Hematopoietic multipotent progenitor cell treated with erythropoietin and hydrocortisone succinate and interleukin-3 and kit ligand, for 8 days (in vitro differentiated cells): Measurements from ENCODE around the gene GALNT9.
"Not testable (repeated sequence)": the region's sequence is repeated elsewhere in the genome, so short reads cannot be mapped to it uniquely, and the experiment has no call there.

Experiments
- DNase-seq: peaks from one replicate; pipeline ENCODE4 v3.0.0-alpha.2; 2015

The GALNT9 gene

DNA sequence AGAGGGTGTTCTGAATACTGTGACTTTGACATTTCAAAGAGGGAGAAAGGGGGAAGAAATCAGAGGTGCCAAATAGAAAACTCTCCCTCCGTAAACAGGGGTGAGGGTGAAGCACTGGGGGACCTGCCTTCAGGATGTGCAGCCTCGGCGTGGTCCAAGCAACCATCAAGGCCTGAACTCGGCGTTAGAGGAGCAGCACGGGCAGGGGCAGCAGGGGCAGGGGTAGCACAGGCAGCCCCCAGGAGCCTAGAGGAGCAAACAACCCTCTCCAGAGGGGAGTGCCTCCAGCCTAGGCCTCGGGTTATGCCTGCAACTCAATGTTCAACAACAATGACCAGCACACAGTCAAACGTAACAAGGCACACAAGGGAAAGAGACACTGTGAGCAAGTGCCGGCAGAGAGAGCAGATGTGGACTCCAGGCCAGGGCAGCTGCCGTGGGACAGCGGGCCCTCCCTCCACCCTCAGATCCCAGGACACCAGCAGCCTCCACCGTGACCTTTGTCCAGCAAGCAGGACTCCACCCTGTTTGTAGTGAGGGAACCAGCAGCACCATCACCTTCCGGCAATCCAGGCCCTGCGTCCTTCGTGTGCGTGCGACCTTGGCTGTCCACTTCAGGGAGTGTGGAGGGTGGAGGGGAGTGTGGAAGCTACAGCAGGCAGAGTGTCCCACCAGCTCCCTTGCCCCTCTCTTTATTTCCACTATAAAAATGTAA lies 18.0 kb downstream of the GALNT9 start:
- DNase-seq = no peak

GRCh38 chr12:132310181-132311040 lies 19.0 kb downstream of the GALNT9 start:
- no peak for DNase-seq

GRCh38 chr12:132309596-132310086 lies 19.7 kb downstream of the GALNT9 start:
- DNase-seq = no peak

- DNase-seq = no peak
Observed at GRCh38 chr12:132308853-132309595, 20.4 kb downstream of the GALNT9 start.

GRCh38 chr12:132307976-132308852 lies 21.2 kb downstream of the GALNT9 start:
- no peak for DNase-seq

DNA sequence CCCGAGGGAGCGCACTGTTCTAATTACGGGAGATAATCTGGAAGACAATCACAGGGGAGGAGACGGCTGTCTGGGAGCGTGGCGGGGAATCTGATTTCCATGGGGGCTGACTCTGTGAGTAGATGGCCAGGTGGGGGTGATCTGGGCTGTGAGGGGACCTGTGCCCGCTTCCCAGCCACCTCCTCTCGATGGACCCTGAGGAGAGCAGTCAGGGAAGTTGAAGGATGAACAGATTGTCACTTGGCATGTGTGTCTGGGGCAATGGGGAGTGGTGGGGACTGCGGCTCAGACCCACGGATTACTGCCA lies 22.6 kb downstream of the GALNT9 start:
- no peak for DNase-seq

- no peak for DNase-seq
Observed at GRCh38 chr12:132305991-132306884, 23.2 kb downstream of the GALNT9 start.

DNA sequence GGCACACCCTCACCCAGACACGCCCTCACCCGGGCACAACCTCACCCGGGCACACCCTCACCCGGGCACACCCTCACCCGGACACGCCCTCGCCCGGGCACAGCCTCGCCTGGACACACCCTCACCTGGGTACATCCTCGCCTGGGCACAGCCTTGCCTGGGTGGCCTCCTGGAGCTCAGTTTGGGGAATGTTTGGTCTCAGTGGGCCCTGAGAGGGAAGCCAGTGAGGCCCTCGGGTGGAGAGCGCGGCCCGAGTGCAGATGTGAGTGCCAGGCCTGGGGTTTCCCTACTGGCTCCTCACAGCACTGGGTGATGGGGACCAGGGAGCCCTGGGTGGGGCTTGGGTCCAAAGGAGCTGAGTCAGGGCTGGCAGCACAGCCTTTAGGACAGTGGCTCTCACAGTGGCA lies 23.8 kb downstream of the GALNT9 start:
- no peak for DNase-seq

DNA sequence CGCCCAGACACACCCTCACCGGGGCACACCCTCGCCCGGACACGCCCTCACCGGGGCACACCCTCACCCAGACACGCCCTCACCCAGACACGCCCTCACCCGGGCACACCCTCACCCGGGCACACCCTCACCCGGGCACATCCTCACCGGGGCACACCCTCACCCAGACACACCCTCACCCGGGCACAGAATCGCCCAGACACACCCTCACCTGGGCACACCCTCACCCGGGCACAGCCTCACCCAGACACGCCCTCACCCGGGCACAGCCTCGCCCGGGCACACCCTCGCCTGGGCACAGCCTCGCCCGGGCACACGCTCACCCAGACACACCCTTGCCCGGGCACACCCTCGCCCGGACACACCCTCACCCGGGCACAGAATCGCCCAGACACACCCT lies 24.5 kb downstream of the GALNT9 start:
- not testable (repeated sequence) for DNase-seq

DNA sequence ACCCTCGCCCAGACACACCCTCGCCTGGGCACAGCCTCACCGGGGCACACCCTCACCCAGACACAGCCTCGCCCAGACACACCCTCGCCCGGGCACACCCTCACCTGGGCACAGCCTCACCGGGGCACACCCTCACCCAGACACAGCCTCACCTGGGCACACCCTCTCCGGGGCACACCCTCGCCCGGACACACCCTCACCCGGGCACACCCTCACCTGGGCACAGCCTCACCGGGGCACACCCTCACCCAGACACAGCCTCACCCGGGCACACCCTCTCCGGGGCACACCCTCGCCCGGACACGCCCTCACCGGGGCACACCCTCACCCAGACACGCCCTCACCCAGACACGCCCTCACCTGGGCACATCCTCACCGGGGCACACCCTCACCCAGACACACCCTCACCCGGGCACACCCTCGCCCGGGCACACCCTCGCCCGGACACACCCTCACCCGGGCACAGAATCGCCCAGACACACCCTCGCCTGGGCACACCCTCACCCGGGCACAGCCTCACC lies 25.5 kb downstream of the GALNT9 start:
- DNase-seq = not testable (repeated sequence)

DNA sequence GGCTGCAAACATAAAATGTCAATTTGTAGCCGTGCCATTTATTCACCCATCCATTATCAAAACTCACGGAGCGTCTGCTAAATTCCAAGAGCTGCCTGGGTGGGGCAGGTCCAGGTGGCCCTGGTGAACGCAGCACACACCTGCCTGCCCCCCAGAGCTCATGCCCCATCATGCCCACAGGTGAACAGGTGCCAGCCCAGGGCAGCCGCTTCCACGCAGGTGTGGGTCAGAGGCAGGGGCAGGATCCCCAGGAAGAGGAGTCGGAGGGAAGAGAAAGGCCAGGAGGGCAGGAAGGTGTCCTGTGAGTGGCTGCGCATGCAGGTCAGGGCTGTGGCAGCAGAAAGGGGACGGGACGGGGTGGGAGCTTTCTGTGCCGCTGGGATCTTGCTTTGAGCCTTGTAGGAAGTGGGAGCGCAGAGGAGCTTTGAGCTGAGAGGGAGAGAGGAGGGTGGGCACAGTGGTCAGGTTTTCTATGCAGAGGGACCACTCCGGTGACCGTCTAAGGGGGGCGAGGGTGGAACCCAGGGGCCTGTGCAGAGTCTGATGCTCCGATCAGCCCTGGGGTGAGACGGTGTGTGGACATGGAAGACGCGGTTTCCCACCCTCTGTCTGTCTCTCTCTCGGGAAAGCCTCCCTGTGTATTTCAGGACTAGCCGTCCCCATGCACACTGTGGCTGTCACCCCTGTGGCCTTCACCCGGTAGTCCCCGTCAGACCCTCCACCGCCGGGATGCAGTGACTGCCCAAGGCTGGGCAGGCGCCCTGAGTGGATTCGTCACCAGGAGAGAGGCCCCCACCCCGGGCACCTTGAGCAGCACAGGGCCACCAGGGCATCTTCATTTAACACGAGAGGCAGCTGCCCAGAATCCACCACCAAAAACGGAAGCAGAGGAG lies 26.7 kb downstream of the GALNT9 start:
- DNase-seq = no peak

GRCh38 chr12:132300789-132301722 lies 28.3 kb downstream of the GALNT9 start:
- DNase-seq = no peak

DNA sequence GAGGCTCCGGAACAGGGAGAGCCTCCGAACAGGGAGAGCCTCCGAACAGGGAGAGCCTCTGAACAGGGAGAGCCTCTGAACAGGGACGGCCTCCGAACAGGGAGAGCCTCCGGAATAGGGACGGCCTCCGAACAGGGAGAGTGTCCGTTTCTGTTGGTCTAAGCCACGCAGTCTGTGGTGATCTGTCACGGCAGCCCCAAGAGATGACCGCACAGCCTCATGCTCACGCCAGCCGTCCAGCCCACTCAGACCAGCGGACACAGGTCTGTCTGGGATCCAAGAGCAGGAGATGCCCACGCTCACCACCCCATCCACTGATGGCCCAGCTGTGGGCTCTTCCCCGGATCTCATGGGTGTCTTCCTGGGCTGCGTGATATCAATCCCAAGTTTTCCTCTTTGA lies 33.3 kb downstream of the GALNT9 start:
- no peak for DNase-seq

- DNase-seq = not testable (repeated sequence)
Observed at GRCh38 chr12:132295561-132295960, 33.8 kb downstream of the GALNT9 start.

DNA sequence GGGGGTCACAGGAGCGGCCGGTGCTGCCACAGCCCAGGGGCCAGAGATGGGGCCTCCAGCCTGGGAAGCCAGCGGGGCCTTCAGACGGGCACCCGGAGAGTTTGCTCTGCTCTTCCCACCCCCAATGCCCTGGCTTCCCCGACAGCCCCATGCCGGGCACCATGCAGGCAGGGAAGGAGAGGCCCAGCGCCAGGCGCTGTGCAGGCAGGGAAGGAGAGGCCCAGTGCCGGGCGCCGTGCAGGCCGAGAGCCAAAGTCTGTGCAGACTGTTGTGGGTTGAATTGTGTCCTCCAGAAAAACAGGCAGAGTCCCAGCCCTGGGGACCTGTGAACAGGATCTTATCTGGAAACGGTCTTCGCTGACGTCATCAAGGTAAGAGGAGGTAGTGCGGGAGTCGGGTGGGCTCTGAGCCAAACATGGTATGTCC lies 34.3 kb downstream of the GALNT9 start:
- DNase-seq = no peak

GRCh38 chr12:132294121-132295034 lies 35.0 kb downstream of the GALNT9 start:
- no peak for DNase-seq
